Measurements from ENCODE around the gene HS3ST6. TPM values are rescaled to one million over a fixed set of nuclear protein-coding genes. Genes with fewer than 3 reads are reported as not detected.

The HS3ST6 gene
- total and polyA plus RNA-seq, 2 of the 13 experiments (the other 11 are each of a cell fraction or from before 2014, with no cell fraction given), result not detected

- 0 out of 2 replicates have a peak, but pooled peaks have one; percentile 12 for TF ChIP-seq ZNF329 (CRISPR knock-in tag; IDR thresholded peaks at IDR 0.05; ENCODE audit: low read depth)
- peak; percentile 64; the same call in 1 of the 2 replicates for TF ChIP-seq ZFP36L1 (CRISPR knock-in tag; IDR thresholded peaks at IDR 0.05)
- peak; percentile 60 for TF ChIP-seq ETV5 (CRISPR knock-in tag; IDR thresholded peaks at IDR 0.05; ENCODE audit: borderline replicate concordance)
- TF ChIP-seq ZC3H4 (CRISPR knock-in tag; IDR thresholded peaks at IDR 0.05; ENCODE audit: borderline replicate concordance), result no peak
- TF ChIP-seq SKIL (CRISPR knock-in tag; IDR thresholded peaks at IDR 0.05; ENCODE audit: borderline replicate concordance), result no peak
- TF ChIP-seq ZEB1 (IDR thresholded peaks at IDR 0.05; ENCODE audit: insufficient replicate concordance, low read depth), result no peak
- peak; percentile 61; the same call in 1 of the 2 replicates for TF ChIP-seq UBTF (CRISPR knock-in tag; IDR thresholded peaks at IDR 0.05)
- TF ChIP-seq SRF (IDR thresholded peaks at IDR 0.05; ENCODE audit: low read depth, low read length), result no peak
- TF ChIP-seq MYC (CRISPR knock-in tag; IDR thresholded peaks at IDR 0.05; ENCODE audit: borderline replicate concordance), result peak; percentile 83; the same call in 1 of the 2 replicates
- no peak for TF ChIP-seq SRSF9 (IDR thresholded peaks at IDR 0.05; ENCODE audit: borderline replicate concordance, insufficient read depth, low read depth, low read length, poor library complexity, severe bottlenecking)
- peak; percentile 95 for TF ChIP-seq ZBTB7B (CRISPR knock-in tag; IDR thresholded peaks at IDR 0.05)
- no peak for TF ChIP-seq SNRNP70 (IDR thresholded peaks at IDR 0.05; ENCODE audit: low read depth, low read length)
- TF ChIP-seq YEATS4 (CRISPR knock-in tag; IDR thresholded peaks at IDR 0.05; ENCODE audit: borderline replicate concordance), result peak; percentile 75; the same call in 1 of the 2 replicates
- TF ChIP-seq ZNF839 (CRISPR knock-in tag; IDR thresholded peaks at IDR 0.05; ENCODE audit: borderline replicate concordance), result no peak
- TF ChIP-seq CHD4 (IDR thresholded peaks at IDR 0.05; ENCODE audit: borderline replicate concordance, low read length), result no peak
- TF ChIP-seq PAF1 (CRISPR knock-in tag; IDR thresholded peaks at IDR 0.05), result no peak
- no peak for TF ChIP-seq MAFF (IDR thresholded peaks at IDR 0.05; ENCODE audit: low read depth, low read length)
- TF ChIP-seq BATF2 (CRISPR knock-in tag; IDR thresholded peaks at IDR 0.05), result no peak
- TF ChIP-seq ZFP37 (CRISPR knock-in tag; IDR thresholded peaks at IDR 0.05; ENCODE audit: borderline replicate concordance), result no peak
- TF ChIP-seq ZIK1 (CRISPR knock-in tag; IDR thresholded peaks at IDR 0.05; ENCODE audit: borderline replicate concordance, low read depth), result no peak; the same call in 1 of the 2 replicates
- TF ChIP-seq ASH2L (IDR thresholded peaks at IDR 0.05; ENCODE audit: insufficient read length, low read depth, low read length), result peak; percentile 69
Observed at GRCh38 chr16:1942810-1943726, 24.9 kb upstream of the HS3ST6 start, which contains the start of gene MSRB1 (continued).
